Gastrocnemius medialis (tissue), 4 donors: ENCODE results near the gene VMA21.

ENCODE experiments used
- POLR2A ChIP-seq, 2 donors: fragments of 450-650 bp; IDR thresholded peaks; one replicate each; pipeline ENCODE4 v1.6.1; 2017; ENCODE audit warnings: antibody characterized with exemption in 2 of 2, mild to moderate bottlenecking in 2 of 2, moderate library complexity in 2 of 2
- TF ChIP-seq, protein P1 (sequence below), 5 experiments: fragments of 450-650 bp in 3 of 5; fragments of 200-600 bp in 2 of 5; sonication (generic) in 2 of 5; IDR thresholded peaks in 4 of 5; conservative IDR thresholded peaks in 1 of 5; 1 replicate in 4 of 5; 2 replicates in 1 of 5; pipeline ENCODE4 v1.5.1; 2016 to 2019; ENCODE audit warnings: antibody characterized with exemption in 5 of 5, mild to moderate bottlenecking in 3 of 5, moderate library complexity in 3 of 5

DNA sequence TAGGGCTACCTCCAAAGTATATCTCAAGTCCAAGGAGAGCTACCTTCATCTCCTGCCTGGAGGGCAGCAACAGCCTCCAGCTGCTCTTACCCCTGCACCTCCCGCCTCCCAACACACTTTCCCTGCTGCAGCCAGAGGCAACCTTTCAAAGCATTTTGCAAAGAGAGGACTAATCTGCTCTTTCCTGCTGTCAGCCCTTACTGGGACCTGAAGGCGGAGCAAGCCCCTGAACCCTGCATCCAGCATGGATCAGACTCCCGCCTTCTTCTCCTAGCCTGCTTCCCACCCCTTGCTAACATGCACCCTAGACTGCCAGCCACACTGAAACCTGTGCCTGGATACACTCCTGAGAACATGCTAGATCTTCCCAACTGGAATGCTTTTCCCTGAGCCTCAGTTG, 37.7 kb upstream of the VMA21 start:
- TF ChIP-seq POLR2A (IDR thresholded peaks at IDR 0.05) = no peak
- TF ChIP-seq, protein P1, sequence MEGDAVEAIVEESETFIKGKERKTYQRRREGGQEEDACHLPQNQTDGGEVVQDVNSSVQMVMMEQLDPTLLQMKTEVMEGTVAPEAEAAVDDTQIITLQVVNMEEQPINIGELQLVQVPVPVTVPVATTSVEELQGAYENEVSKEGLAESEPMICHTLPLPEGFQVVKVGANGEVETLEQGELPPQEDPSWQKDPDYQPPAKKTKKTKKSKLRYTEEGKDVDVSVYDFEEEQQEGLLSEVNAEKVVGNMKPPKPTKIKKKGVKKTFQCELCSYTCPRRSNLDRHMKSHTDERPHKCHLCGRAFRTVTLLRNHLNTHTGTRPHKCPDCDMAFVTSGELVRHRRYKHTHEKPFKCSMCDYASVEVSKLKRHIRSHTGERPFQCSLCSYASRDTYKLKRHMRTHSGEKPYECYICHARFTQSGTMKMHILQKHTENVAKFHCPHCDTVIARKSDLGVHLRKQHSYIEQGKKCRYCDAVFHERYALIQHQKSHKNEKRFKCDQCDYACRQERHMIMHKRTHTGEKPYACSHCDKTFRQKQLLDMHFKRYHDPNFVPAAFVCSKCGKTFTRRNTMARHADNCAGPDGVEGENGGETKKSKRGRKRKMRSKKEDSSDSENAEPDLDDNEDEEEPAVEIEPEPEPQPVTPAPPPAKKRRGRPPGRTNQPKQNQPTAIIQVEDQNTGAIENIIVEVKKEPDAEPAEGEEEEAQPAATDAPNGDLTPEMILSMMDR (IDR thresholded peaks at IDR 0.05 in 4 of 5, conservative IDR thresholded peaks at IDR 0.05 in 1 of 5) = no peak
